Ramos (cell line): ENCODE results near the gene SHC4.
"Not testable (repeated sequence)": the region's sequence is repeated elsewhere in the genome, so short reads cannot be mapped to it uniquely, and the experiment has no call there.

Experiments
- in situ Hi-C: fragments of 300-500 bp; cut with MboI; formaldehyde crosslinking; loops from one replicate; pipeline ENCODE4 v1.14.3; 2022; ENCODE audit warnings: low sequenced_read_pairs; ENCODE audit not compliant: unreplicated experiment

SHC4 gene

GRCh38 chr15:48963524-48964113 is at the start of gene SHC4:
Gene SHC4, minus strand, starts transcription at chr15:48963919. Its CDS starts 904 bp downstream, at chr15:48963015.
- in situ Hi-C loops: no loop called here

- in situ Hi-C loops: no loop called here
Observed at GRCh38 chr15:48999314-48999713, 35.6 kb upstream of the SHC4 start.

GRCh38 chr15:48996276-48996675 is 32.6 kb upstream of the SHC4 start:
- in situ Hi-C loops: no loop called here

- in situ Hi-C loops: no loop called here
Observed at GRCh38 chr15:48993380-48993779, 29.7 kb upstream of the SHC4 start.

GRCh38 chr15:48992545-48992944 is 28.8 kb upstream of the SHC4 start:
- in situ Hi-C loops: no loop called here

- in situ Hi-C loops: no loop called here
Observed at GRCh38 chr15:48992096-48992495, 28.4 kb upstream of the SHC4 start.

- in situ Hi-C loops: no loop called here
Observed at GRCh38 chr15:48989170-48989569, 25.5 kb upstream of the SHC4 start.

GRCh38 chr15:48987142-48987541 is 23.4 kb upstream of the SHC4 start:
- in situ Hi-C loops: no loop called here

GRCh38 chr15:48986240-48986639 is 22.5 kb upstream of the SHC4 start:
- in situ Hi-C loops: no loop called here

GRCh38 chr15:48985516-48985915 is 21.8 kb upstream of the SHC4 start:
- in situ Hi-C loops: no loop called here

GRCh38 chr15:48984811-48985352 is 21.2 kb upstream of the SHC4 start:
- in situ Hi-C loops: no loop called here

- in situ Hi-C loops: no loop called here
Observed at GRCh38 chr15:48984021-48984710, 20.4 kb upstream of the SHC4 start.

- in situ Hi-C loops: no loop called here
Observed at GRCh38 chr15:48983300-48983699, 19.6 kb upstream of the SHC4 start.

- in situ Hi-C loops: no loop called here
Observed at GRCh38 chr15:48981941-48982340, 18.2 kb upstream of the SHC4 start.

GRCh38 chr15:48978638-48979037 is 14.9 kb upstream of the SHC4 start:
- in situ Hi-C loops: no loop called here

- in situ Hi-C loops: no loop called here
Observed at GRCh38 chr15:48976444-48977088, 12.8 kb upstream of the SHC4 start.

GRCh38 chr15:48975472-48976419 is 12.0 kb upstream of the SHC4 start:
- in situ Hi-C loops: no loop called here

GRCh38 chr15:48974882-48975281 is 11.2 kb upstream of the SHC4 start:
- in situ Hi-C loops: no loop called here

- in situ Hi-C loops: no loop called here
Observed at GRCh38 chr15:48972750-48973503, 9.2 kb upstream of the SHC4 start.

GRCh38 chr15:48970926-48971325 is 7.2 kb upstream of the SHC4 start:
- in situ Hi-C loops: not testable (repeated sequence)
